Neural progenitor cell (in vitro differentiated cells): ENCODE data around the gene KAZALD1. TPM values are rescaled to one million over a fixed set of nuclear protein-coding genes. Genes with fewer than 3 reads are reported as not detected.

Experiments used
- DNase-seq: peaks from one replicate; pipeline ENCODE4 v3.0.0-alpha.2; 2016; ENCODE audit warnings: low spot score
- H2AFZ ChIP-seq: fragments of 200-600 bp; sonication (generic); replicated peaks from 2 replicates; pipeline ENCODE4 v1.6.1; 2016; ENCODE audit warnings: antibody characterized with exemption
- H3F3A ChIP-seq: fragments of 200-600 bp; sonication (generic); 2 replicates; pipeline ENCODE4 v1.6.1; 2016; ENCODE audit warnings: antibody characterized with exemption, low read depth
- H3K27ac ChIP-seq: fragments of 200-600 bp; sonication (generic); 2 replicates; pipeline ENCODE4 v1.5.1; 2016; ENCODE audit warnings: mild to moderate bottlenecking
- H3K27me3 ChIP-seq: fragments of 200-600 bp; sonication (generic); 2 replicates; pipeline ENCODE4 v1.6.1; 2016; ENCODE audit warnings: mild to moderate bottlenecking, moderate library complexity
- H3K36me3 ChIP-seq: fragments of 200-600 bp; sonication (generic); 2 replicates; pipeline ENCODE4 v1.5.1; 2016
- H3K4me1 ChIP-seq: fragments of 200-600 bp; sonication (generic); 2 replicates; pipeline ENCODE4 v1.6.1; 2016; ENCODE audit warnings: mixed run types
- H3K4me2 ChIP-seq: fragments of 200-600 bp; sonication (generic); 2 replicates; pipeline ENCODE4 v1.6.1; 2016
- H3K4me3 ChIP-seq: fragments of 200-600 bp; sonication (generic); 2 replicates; pipeline ENCODE4 v1.5.1; 2016
- H3K79me2 ChIP-seq: fragments of 200-600 bp; sonication (generic); 2 replicates; pipeline ENCODE4 v1.6.1; 2016; ENCODE audit warnings: low read depth
- H3K9ac ChIP-seq: fragments of 200-600 bp; sonication (generic); 2 replicates; pipeline ENCODE4 v1.6.1; 2016
- H3K9me3 ChIP-seq: fragments of 200-600 bp; sonication (generic); 2 replicates; pipeline ENCODE4 v1.5.1; 2016; ENCODE audit warnings: low read depth
- H4K20me1 ChIP-seq: fragments of 200-600 bp; sonication (generic); 2 replicates; pipeline ENCODE4 v1.6.1; 2016; ENCODE audit warnings: low read depth
- H3K27ac Mint-ChIP-seq: 3 replicates; pipeline ENCODE4 v1.8.0; 2021; ENCODE audit warnings: mixed read lengths
- H3K27me3 Mint-ChIP-seq: 2 replicates; pipeline ENCODE4 v1.8.0; 2022; ENCODE audit warnings: low read depth, mild to moderate bottlenecking, inconsistent platforms, moderate library complexity, mixed read lengths; ENCODE audit not compliant: insufficient read depth
- H3K36me3 Mint-ChIP-seq: 3 replicates; pipeline ENCODE4 v1.8.0; 2021; ENCODE audit warnings: mixed read lengths
- H3K4me1 Mint-ChIP-seq: 3 replicates; pipeline ENCODE4 v1.8.0; 2021; ENCODE audit warnings: mixed read lengths
- H3K4me3 Mint-ChIP-seq: 3 replicates; pipeline ENCODE4 v1.8.0; 2021; ENCODE audit warnings: mild to moderate bottlenecking, moderate library complexity, mixed read lengths
- H3K9me3 Mint-ChIP-seq: 3 replicates; pipeline ENCODE4 v1.8.0; 2020; ENCODE audit warnings: mixed read lengths
- EZH2 ChIP-seq: fragments of 200-600 bp; sonication (generic); IDR thresholded peaks from 2 replicates; pipeline ENCODE4 v1.6.1; 2017; ENCODE audit warnings: antibody characterized with exemption, mild to moderate bottlenecking, moderate library complexity
- EZH2phosphoT487 ChIP-seq: fragments of 200-600 bp; sonication (generic); IDR thresholded peaks from 2 replicates; pipeline ENCODE4 v1.6.1; 2017; ENCODE audit warnings: antibody characterized with exemption
- total RNA-seq: library from RNA; depleted of rRNA; stranded (reverse); fragments of >200 nt; gene quantifications from 2 replicates; pipeline ENCODE4 v1.2.3, GENCODE V29; 2015; ENCODE audit warnings: low replicate concordance
- TF ChIP-seq, protein P1 (sequence below): fragments of 200-600 bp; sonication (generic); IDR thresholded peaks from 2 replicates; pipeline ENCODE4 v1.5.1; 2017; ENCODE audit warnings: antibody characterized with exemption, mild to moderate bottlenecking

The KAZALD1 gene
- total RNA-seq, 1 donor from 2014 or later: 0.77 TPM

DNA sequence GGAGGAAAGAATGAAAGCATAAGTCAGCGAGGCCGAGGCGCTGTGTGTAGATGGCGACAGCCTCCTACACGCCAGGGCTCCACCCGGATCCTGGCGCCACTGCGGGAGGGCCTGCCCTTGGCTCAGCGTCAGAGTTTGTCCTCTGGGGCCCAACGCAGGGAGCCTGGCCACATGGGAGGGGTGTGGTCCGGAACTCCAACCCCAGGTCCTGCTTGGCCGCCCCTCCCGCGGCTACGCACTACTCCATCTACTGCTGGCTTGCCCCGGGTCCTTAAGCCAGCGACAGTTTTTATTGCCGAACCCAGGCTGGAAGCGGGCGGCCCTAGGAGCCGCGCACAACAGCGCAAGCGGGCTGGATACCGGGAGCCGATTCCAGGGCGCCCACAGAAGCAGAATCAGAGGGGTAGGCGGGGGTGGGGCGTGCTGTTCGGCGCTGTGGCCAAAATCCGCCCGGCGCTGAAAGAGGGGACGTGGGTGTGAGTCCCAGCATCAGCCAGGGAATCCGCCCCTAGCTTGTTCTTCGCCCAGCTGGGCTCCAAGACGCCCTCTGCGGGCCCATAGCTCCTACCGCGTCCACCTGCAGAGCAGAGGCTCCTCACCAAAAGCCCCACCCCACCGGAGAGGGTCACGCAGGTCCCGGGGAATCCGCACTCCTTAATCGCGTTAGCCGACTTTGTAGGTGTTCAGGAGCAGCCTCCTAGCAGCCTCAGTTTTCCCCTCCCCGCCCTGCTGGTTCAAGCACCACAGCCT is 4.5 kb downstream of the KAZALD1 start:
- peak; percentile 76 for DNase-seq
- Mint-ChIP-seq H3K4me1 (peaks cover 44% of the 10 kb centered on the region), H3K27me3 (peaks cover 40% of the 10 kb centered on the region), H3K9me3 (no peaks in the 10 kb centered on the region), H3K4me3 (peak overlapping the region; percentile 92), H3K27ac (no peak overlapping the region), H3K36me3 (no peaks in the 10 kb centered on the region)
- H4K20me1 ChIP-seq: peaks cover 42% of the 10 kb centered on the region
- H3K9ac ChIP-seq: no peak overlapping the region
- H3K36me3 ChIP-seq: no peaks in the 10 kb centered on the region
- peak overlapping the region; percentile 57 for H3K4me3 ChIP-seq
- peaks cover 32% of the 10 kb centered on the region for H3K4me1 ChIP-seq
- no peak overlapping the region for H2AFZ ChIP-seq
- H3K27ac ChIP-seq: no peak overlapping the region
- peak overlapping the region; percentile 89 for H3K4me2 ChIP-seq
- peaks cover 82% of the 10 kb centered on the region for H3K27me3 ChIP-seq
- H3K79me2 ChIP-seq: no peaks in the 10 kb centered on the region
- peaks cover 29% of the 10 kb centered on the region for H3F3A ChIP-seq
- H3K9me3 ChIP-seq: no peaks in the 10 kb centered on the region
- TF ChIP-seq EZH2 (no peak), EZH2phosphoT487 (peak; percentile 69)
- TF ChIP-seq, protein P1, sequence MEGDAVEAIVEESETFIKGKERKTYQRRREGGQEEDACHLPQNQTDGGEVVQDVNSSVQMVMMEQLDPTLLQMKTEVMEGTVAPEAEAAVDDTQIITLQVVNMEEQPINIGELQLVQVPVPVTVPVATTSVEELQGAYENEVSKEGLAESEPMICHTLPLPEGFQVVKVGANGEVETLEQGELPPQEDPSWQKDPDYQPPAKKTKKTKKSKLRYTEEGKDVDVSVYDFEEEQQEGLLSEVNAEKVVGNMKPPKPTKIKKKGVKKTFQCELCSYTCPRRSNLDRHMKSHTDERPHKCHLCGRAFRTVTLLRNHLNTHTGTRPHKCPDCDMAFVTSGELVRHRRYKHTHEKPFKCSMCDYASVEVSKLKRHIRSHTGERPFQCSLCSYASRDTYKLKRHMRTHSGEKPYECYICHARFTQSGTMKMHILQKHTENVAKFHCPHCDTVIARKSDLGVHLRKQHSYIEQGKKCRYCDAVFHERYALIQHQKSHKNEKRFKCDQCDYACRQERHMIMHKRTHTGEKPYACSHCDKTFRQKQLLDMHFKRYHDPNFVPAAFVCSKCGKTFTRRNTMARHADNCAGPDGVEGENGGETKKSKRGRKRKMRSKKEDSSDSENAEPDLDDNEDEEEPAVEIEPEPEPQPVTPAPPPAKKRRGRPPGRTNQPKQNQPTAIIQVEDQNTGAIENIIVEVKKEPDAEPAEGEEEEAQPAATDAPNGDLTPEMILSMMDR: peak; percentile 44

DNA sequence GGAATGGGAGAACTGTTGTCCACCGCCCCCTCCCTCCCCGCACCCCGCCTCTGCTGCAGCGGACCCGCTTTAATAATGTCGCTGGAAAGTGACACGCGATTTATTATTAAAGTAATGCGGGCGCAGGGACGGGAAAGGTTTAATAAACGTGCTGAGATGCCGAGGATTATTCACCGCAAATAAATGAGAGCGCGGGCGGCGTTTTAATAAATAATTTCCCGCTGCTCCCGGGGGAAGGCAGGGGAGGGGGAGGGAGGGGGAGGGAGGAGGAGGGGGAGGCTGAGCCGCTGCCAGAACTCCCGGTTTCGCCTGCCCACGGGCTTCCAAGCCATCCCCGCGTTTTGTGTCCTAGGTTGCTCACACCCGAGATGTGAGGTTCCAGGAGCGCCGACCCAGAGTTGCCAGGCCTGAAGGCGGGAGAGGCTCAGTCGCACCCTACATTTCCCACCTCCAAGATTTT is 5.1 kb downstream of the KAZALD1 start:
- peaks cover 39% of the 10 kb centered on the region for H3K4me1 Mint-ChIP-seq
- peak overlapping the region; percentile 92 for H2AFZ ChIP-seq
- no peak overlapping the region for H3K27ac ChIP-seq
- no peak overlapping the region for H3K27ac Mint-ChIP-seq
- peak; percentile 55 for DNase-seq
- peak overlapping the region; percentile 89 for H3K4me2 ChIP-seq
- no peaks in the 10 kb centered on the region for H3K9me3 ChIP-seq
- peak overlapping the region; percentile 92 for H3K4me3 Mint-ChIP-seq
- no peaks in the 10 kb centered on the region for H3K36me3 ChIP-seq
- H3F3A ChIP-seq: peaks cover 23% of the 10 kb centered on the region
- H3K27me3 ChIP-seq: peaks cover 81% of the 10 kb centered on the region
- no peak overlapping the region for H3K9ac ChIP-seq
- H3K4me1 ChIP-seq: peaks cover 29% of the 10 kb centered on the region
- peaks cover 42% of the 10 kb centered on the region for H4K20me1 ChIP-seq
- H3K4me3 ChIP-seq: peak overlapping the region; percentile 57
- H3K79me2 ChIP-seq: no peaks in the 10 kb centered on the region
- H3K27me3 Mint-ChIP-seq: peaks cover 42% of the 10 kb centered on the region
- TF ChIP-seq, protein P1: no peak
- peak; percentile 98 for TF ChIP-seq EZH2
- H3K36me3 Mint-ChIP-seq: no peaks in the 10 kb centered on the region
- no peaks in the 10 kb centered on the region for H3K9me3 Mint-ChIP-seq

DNA sequence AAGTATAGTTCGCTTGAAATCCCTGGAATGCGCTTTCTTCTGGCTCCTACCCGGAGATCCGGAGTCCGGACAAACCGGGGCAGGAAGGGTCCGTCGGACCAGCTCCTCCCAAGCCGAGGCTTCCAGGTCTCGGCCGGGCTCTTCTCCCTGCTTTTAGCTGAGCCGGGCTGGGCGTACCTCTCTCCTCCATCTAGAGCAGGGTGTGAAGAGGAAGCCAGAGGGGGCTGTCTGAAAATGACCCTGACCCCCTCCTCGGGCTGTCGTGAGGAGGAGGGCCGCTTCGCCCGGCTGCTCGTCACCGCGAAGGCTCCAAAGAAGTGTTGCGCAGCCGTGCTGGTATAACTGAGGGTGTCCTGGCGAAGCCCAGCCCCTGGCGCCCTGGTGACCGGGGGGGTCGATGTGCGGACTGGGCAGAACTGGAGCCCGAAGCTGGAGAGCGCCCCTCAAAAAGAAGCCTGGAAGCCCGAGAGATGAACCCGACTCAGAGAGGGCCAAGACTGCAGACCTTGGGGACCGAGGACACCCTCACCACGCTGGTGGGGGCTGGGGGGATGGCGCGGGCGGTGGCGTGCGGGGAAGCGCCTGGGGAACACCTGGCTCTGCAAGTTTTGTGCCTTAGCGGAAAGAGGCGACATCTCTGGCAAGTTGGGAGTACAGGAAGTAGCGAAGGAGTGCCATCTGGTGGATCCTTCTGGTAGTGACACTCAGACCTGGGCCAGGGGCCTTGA is 5.7 kb downstream of the KAZALD1 start:
- H3F3A ChIP-seq: peaks cover 17% of the 10 kb centered on the region
- peak overlapping the region; percentile 92 for H3K4me3 Mint-ChIP-seq
- H3K4me1 Mint-ChIP-seq: peaks cover 37% of the 10 kb centered on the region
- H3K27me3 Mint-ChIP-seq: peaks cover 40% of the 10 kb centered on the region
- no peak overlapping the region for H3K27ac ChIP-seq
- no peak overlapping the region for H3K9ac ChIP-seq
- no peak overlapping the region for H3K27ac Mint-ChIP-seq
- H4K20me1 ChIP-seq: peaks cover 37% of the 10 kb centered on the region
- peak overlapping the region; percentile 57 for H3K4me3 ChIP-seq
- H3K4me2 ChIP-seq: peak overlapping the region; percentile 89
- H3K36me3 ChIP-seq: no peaks in the 10 kb centered on the region
- no peaks in the 10 kb centered on the region for H3K9me3 Mint-ChIP-seq
- H3K4me1 ChIP-seq: peaks cover 24% of the 10 kb centered on the region
- H3K27me3 ChIP-seq: peaks cover 81% of the 10 kb centered on the region
- no peaks in the 10 kb centered on the region for H3K79me2 ChIP-seq
- peak; percentile 88 for DNase-seq
- TF ChIP-seq, protein P1: peak; percentile 87
- peak; percentile 86 for TF ChIP-seq EZH2phosphoT487
- peak; percentile 87 for TF ChIP-seq EZH2
- H3K36me3 Mint-ChIP-seq: no peaks in the 10 kb centered on the region
- H2AFZ ChIP-seq: peak overlapping the region; percentile 92
- no peaks in the 10 kb centered on the region for H3K9me3 ChIP-seq
